Activated CD8-positive, alpha-beta memory T cell treated with anti-CD3 and anti-CD28 coated beads, Interleukin-2, amount 50 U/mL, for 1 hour (primary cell): ENCODE data around the gene GALNT6.
"Not testable (repeated sequence)": the region's sequence is repeated elsewhere in the genome, so short reads cannot be mapped to it uniquely, and the experiment has no call there.

Experiments
- DNase-seq: peaks from one replicate; pipeline ENCODE4 v3.0.0-alpha.2; 2020; ENCODE audit errors: extremely low read depth

The GALNT6 gene

DNA sequence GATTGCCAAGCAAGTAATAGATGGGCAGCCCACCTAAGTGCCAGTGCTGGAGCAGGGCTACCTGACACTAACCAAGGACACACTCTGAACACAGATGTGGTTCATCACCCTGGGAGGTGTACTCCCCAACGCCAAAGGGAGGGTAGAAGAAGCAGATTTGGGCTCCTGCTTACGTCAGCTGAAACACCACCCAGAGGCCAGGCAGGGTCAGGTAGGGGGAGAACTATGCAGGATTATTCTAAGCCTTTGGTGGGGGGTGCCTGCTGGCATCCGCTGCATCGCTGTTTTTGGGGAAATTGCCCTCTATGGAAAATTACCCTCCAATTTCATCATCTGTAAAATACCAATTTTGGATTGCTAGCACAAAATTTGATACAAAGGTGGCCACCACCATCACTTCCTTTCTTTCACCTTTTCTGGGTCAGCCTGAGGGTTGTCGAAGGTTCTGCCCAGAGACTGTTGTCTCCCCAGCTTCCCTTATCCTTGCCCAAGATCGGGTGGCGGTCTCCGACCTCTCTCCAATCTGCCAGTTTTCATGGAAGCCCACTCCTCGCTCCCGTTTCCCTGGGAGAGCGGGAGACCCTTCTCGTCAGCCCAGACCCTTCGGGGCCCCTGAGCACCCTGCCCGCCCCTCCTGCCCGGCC, 67.8 kb downstream of the GALNT6 start:
- peak; percentile 51 for DNase-seq

DNA sequence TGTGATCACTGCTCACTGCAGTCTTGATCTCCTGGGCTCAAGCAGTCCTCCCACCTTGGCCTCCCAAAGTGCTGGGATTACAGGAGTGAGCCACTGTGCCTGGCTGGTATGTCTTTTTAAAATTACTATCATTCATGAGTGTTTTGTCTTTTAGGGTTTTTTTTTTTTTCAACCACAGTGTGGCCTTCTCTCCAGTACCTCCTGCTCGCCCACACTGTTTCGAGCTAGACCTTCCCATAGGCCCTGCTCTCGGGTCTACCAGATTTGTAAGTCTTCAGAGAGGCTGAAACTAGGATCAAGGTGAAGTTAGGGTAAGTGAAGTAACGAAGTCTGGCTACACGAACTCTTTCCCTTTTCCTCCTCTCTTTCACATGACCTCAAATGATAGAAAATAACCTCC, 68.8 kb downstream of the GALNT6 start:
- DNase-seq, result no peak

DNA sequence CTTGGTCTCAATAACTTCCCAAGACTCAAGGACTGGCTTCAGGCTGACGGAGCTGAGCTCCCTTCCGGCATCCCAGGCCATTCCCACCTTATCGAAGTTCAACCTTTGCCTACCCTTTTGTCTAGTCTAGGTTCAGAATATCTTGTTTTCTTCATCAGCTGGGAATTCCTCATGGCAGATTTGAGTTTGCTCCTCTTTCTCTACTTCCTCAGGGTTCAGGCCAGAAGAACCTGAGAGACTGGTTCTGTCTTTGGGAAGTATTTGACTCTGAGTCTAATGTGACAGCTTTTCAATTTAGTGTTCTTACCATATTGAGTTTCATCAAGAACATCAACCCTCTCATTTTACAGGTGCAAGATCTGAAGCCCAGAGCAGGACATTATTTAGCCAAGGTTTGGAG, 69.3 kb downstream of the GALNT6 start:
- DNase-seq, result no peak

DNA sequence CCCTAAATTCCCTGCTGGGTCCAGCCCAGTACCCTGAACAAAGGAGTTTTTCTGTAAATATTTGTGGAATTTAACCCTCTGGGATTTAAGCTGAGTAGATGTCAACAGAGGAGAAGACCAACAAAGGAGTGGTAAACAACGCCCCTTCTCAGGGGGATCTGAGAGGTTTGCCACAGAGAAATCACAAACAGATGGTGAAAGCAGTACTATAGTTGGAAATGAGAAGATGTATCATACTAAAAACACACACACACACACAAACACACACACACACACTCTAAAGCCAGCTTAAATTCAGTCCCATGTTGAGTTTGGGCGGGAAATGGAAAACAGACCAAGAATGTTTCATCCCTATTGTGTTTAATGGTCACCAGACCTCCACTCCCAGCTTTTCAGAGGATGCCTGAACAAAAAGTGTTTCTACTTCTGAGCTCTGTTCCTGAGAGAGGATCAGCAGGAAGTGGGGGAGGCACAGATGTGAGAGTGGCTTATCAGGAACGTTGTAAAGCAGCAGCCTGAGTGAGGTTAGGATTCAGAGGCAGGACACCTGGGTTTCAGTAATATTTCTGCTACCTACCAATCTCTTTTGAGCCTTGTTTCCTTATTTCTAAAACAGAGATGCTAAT, 70.4 kb downstream of the GALNT6 start:
- no peak for DNase-seq

DNA sequence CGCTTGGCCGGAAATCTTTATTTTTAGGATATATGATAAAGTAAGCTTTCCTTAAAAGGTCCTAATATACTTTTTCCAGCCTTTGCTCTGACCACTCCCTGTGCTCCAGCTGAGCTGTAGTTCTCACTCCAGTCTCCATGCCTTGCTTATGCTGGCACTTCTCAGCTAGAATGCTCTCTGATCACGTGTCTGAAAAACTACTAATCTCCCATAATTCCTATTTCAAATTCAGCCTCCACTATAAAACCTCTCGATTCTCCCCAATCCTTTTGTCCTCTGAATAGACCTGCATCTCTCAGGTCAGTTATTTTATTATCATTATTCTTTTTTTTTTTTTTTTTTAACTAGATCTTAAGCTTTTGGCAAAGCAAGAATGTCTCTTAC, 70.9 kb downstream of the GALNT6 start:
- no peak for DNase-seq

DNA sequence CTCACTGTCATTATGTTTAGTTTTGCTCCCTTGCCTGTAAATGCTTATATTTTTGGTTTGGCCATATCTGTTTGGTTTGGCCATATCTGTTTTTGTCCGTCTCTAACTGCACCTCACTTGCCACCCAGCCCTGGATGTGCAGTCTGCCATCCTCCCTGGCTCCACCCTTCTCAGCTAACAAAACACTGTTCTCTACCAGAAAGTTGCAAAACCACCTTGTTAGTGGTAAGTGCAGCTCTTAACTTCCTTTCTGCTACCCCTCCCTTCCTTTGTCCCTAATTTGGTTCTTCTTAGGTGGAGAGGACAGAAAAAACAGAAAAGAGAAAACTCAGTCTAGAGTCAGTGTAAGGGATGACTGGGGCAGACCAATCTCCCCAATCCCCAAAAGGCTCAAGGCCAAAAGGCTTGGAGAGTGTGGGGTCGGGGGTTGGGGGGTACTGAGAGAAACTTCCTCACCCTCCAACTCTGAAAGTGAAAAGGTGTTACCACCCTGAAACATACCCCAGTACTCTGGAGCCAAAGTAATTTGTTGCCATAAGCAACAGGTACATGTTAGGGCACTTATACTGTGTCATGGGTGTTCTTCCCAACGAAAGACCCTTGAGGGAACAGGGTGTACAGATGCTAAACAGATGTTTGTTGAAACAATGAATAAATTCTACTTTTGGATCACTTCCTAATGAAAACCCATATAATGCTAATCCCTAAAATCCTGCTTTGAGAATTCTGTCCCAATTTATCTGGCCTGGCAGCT, 72.2 kb downstream of the GALNT6 start:
- peak; percentile 16 for DNase-seq

DNA sequence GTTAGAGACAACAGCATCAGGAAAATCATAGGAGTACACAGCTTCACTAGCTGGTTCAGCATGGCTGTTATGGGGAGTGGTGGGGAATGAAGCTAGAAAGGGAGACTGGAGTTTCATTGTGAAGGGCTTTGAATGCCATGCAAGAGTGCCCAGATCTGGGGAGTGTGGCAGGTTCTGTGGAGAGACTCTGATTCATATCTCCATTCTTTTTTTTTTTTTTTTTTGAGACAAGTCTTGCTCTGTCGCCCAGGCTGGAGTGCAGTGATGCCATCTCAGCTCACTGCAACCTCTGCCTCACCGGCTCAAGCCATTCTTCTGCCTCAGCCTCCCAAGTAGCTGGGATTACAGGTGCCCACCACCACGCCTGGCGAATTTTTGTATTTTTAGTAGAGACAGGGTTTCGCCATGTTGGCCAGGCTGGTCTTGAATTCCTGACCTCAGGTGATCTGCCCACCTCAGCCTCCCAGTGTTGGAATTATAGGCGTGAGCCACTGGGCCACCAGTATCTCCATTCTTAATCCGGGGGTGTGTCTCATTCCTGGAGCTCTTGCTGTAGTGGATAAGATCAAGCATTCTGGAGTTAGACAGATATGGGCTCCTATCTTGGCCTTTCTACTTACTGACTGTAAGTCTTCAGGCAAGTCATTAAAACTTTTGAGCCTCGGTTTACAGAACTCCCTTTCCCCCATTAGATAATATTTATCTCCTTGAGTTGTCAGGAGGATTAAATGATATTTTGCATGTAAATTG, 73.0 kb downstream of the GALNT6 start:
- not testable (repeated sequence) for DNase-seq

DNA sequence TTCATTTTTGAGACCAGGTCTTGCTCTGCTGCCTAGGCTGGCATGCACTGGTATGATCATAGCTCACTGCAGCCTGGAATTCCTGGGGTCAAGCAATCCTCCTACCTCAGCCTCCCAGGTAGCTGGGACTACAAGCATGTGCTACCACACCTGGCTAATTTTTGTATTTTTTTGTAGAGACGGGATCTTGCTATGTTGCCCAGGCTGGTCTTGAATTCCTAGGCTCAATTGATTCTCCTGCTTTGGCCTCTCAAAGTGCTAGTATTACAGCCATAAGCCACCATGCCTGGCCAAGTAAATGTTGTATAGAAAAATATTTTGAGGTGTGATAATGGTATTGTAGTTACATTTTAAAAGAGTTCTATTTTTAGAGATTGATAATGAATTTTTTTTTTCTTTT, 79.8 kb downstream of the GALNT6 start:
- DNase-seq, result no peak

DNA sequence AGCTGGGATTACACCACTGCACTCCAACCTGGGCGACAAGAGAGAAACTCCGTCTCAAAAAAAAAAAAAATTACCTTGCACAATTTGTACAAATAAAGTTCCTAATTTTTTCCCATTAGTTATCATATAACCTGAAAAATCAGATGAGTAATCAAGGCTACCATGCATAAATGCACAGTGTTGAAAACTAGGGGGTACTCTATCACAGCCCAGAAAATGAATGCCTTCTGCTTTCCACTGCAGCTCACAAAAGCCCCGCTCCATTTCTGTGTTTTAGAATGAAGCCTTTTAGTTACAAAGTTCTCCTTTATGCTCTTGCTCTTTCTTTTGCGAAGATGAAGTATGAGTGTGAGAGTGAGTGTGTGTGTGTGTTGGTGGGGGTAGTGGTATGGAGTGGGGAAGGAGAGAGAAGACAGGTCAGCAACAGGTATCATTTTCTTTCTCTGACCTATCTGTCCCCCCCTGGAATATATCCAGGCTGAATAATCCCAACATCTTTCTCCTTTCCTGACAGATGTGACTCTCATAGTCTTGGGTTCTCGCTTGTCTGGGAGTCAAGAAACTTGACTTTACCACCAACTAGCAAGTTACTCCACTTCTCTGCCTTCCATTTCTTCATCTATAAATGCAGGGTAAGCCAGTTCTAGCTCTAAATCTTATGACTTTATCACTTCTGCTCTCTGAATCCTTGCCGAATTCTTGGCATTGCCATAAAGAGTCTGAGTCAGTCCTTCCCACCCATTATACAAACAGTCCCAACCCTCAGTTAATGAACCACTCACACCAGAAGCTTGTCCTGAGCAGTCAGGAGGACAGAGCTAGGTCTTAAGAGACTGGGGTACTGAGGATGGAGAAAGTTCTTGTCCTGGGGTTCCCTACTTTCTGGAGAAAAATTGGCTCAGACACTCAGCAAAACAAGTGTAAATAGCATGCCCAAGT, 83.3 kb downstream of the GALNT6 start:
- DNase-seq, result no peak

DNA sequence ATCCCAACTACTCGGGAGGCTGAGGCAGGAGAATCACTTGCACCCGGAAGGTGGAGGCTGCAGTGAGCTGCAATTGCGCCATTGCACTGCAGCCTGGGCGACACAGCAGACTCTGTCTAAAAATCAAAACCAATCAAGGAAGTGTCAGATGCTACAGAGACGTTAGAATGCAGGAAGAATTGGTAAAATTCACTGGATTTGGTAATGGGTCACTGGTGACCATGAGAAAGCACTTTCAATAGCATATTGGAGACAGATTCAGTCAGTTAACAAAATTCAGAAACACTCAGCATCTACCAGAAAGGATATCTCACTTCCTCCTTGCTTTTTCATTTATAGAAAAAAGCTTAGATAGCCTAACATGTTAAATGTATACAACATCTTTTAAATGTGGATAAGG, 84.7 kb downstream of the GALNT6 start:
- DNase-seq, result no peak
